GM10266 (cell line): ENCODE results near the gene OSGEP.
A peak's percentile ranks its signal among the peaks of the same experiment; 100 is the strongest.

Experiments
- DNase-seq: peaks from one replicate; pipeline ENCODE4 v3.0.0; 2012; ENCODE audit errors: extremely low spot score
- CTCF ChIP-seq: IDR thresholded peaks from 2 replicates; pipeline ENCODE4 v1.5.1; 2012; ENCODE audit warnings: mild to moderate bottlenecking, low read depth; ENCODE audit not compliant: control insufficient read depth, insufficient read depth; ENCODE audit errors: missing control alignments

OSGEP gene

GRCh38 chr14:20469890-20470602 lies 15.4 kb upstream of the OSGEP start:
- no peak for DNase-seq
- no peak for TF ChIP-seq CTCF

GRCh38 chr14:20469242-20469889 lies 14.8 kb upstream of the OSGEP start, which contains the start of gene PNP:
Gene PNP, plus strand, starts transcription at chr14:20469406. Its CDS starts 119 bp downstream, at chr14:20469525.
- peak; percentile 92 for DNase-seq
- TF ChIP-seq CTCF, result peak; percentile 19

GRCh38 chr14:20468764-20469241 lies 14.2 kb upstream of the OSGEP start:
- no peak for DNase-seq
- no peak for TF ChIP-seq CTCF

GRCh38 chr14:20461225-20462141 lies 6.9 kb upstream of the OSGEP start, which contains the start of gene PIP4P1:
Gene PIP4P1, minus strand, starts transcription at chr14:20461434. Its CDS starts 109 bp downstream, at chr14:20461325.
- peak; percentile 94 for DNase-seq
- no peak for TF ChIP-seq CTCF

- TF ChIP-seq CTCF, result no peak
- peak; percentile 24 for DNase-seq
Observed at GRCh38 chr14:20460458-20461224, 6.0 kb upstream of the OSGEP start.

GRCh38 chr14:20458031-20458789 lies 3.6 kb upstream of the OSGEP start:
- no peak for TF ChIP-seq CTCF
- DNase-seq, result no peak
